Measurements from ENCODE around the gene CHST9.
"Not testable (repeated sequence)": the region's sequence is repeated elsewhere in the genome, so short reads cannot be mapped to it uniquely, and the experiment has no call there.

Gene CHST9

DNA sequence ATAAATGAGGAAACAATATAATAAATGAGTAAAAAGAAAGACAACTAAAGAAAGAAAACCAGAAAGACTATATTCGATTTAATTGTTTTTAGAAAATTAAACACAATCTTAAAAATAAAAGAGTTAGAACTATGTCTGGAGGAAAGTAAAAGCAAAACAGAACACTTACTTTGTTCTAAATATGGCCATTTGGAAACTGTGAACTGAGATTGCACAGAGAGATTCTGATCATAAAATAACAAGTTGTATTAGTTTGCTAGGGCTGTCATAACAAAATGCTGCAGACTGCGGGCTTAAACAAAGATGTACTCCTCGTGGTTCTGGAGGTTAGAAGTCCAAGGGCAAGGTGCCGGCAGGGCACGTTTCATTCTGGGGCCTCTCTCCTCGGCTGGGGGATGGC, 191.5 kb downstream of the CHST9 start:
- DNase-seq = no peak

DNA sequence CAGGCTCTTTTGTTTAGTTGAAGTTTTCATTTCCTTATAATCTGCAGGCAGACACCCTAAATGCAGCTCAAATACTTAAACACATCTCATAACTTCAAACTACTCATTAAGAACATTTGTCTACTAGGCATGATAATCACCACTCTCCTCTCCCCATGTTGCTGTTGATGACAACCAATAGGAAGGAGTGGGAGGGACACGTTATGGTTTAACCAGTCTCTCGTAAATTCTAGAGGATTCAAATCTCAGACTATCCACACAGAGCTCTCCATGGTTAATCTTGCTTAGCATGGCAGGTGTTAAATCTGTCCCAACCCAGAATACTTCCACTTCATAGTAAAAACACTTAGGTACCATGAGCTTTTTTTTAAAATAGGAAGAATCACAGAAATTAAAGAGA, 192.2 kb downstream of the CHST9 start:
- no peak for DNase-seq

DNA sequence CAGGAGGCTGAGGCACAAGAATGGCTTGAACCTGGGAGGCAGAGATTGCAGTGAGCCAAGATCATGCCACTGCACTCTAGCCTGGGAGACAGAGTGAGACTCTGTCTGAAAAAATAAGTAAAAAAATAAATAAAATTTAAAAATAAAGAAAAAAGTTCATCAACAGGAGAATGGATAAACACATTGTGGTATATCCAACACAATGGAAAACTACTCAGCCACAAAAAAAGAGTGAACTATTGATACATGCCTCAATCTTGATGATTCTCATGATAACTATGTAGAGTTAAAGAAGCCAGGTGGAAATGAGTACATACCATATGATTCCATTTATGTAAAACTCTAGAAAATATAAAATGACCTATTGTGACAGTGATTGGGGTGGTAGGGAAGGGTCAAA, 195.3 kb downstream of the CHST9 start:
- no peak for DNase-seq

DNA sequence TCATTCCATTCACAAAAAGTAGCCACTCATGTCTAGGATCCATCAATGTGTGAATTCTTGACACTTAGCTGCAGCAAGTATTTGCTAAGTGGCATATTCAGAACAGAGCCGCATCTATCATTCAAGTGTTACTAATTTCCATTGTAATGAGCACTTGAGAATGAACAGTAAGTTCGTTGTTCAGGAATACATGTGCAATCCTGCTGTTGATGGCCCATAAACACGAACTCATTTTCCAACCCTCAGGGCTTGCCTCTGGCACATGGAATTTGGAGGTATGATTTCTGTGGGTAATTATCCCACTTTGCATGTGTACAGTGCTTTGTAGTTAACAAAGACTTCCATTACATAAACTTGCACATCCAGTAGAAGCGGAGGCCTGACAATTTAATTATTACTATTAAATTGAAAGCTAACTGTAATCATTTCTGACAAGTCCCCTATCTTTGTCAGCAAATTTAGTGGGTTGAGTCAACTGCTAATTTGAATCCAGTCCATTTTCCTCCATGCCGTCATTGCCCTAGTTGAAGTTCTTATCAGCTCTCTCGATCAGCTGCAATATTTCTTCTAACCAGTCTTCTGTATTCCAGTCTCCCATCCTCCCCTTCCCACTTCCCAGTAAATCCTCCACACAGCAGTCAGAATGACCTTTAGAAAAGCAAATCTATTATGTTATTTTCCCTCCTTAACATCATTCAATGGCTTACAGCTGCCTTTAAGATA, 203.6 kb downstream of the CHST9 start:
- no peak for DNase-seq

DNA sequence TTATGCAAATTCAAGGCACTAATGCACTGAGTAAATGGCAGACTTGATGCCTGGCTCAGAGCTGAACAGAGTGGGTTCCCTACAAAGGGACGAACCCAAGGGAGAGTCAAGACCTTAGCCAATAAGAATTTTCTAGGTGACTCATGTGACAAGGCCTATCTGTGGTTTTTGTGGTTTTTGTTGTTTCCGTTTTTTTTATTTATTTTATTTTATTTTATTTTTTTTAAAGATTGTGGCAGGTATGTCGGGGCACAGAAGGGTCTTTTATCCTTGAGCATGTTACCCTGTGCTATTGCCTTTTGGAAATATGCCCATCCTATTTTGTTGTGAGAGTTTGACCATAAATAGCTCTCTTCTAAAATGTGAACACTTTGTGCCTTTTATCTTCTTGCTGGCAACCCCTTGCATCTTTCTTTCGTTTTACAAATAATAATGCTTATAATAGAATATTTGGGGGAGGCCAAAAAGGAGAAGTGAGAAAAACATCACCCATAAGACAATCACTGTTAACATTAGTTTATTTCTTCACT, 206.2 kb downstream of the CHST9 start:
- no peak for DNase-seq

DNA sequence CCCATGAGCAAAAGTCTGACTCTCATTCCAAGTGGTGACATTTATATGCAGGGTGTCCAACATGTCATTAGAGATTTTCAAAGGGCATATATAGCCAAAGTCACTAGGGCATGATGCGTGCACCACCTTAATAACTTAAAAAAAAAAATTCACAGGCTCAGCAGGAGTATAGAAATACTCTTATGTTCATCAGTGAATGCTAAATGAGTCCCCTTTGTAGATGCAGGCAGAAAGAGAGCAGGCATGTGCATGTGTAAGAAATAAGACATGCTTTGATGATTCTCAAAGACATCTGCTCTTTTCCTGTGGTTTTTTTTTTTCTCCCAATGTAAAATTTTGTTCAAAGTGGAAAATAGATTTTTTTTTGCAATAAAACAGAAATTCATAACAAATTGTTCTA, 207.3 kb downstream of the CHST9 start:
- DNase-seq = no peak

DNA sequence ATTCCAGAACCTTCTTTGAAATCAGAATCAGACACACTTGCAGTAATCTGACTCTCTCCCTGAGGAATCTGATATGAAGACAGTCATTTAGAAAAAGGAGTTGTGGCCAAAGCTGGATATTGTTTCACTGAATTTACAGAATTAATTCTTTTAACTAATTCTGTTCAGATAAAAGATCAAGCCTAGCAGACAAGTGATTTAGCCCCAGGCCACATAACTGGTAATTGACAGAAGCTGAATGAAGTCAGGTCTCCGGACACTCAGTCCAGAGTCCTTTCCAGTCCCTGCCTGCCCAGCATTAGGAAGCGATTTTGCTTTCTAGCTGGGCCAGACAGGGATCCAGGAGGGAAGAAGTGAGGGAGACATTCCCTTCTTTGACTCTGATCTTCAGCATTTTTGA, 208.9 kb downstream of the CHST9 start:
- DNase-seq = no peak

DNA sequence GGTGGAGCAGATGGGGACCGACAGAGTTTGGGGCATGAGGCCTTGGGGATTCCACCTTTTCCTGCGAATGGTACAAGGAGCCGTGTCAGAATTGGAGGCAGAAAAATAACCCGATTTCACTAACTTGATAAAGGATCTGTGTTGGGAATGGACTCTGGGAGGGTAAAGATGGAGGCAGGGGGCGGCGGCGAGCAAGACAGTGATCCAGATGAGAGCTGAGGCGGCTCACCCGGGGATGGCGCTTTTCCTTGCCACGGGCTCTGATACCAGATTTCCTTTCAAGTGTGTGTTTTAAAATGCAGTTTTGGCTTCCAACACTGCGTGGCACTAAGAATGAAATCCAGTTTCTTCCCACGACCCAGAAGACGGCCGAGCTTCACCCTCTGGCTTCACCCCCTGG, 212.6 kb downstream of the CHST9 start:
- DNase-seq = not testable (repeated sequence)

DNA sequence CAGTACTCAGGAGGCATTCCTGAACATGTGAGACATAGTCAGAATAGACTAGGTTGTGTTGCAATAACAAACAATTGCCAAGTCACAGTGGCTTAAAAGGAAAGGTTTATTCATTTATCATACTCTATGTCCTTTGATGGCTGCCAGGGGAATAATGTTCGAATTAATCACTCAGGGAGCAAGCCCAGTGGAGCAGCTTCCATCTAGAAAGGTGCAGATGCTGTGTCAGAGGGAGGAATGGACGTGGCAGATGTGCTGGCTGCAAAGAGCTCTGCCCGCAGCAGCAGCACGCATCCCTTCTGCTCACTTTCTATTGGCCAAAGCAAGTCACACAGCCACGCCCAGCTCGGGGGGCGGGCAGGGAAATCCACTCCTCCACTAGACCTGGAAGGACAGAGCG, 213.7 kb downstream of the CHST9 start:
- no peak for DNase-seq

DNA sequence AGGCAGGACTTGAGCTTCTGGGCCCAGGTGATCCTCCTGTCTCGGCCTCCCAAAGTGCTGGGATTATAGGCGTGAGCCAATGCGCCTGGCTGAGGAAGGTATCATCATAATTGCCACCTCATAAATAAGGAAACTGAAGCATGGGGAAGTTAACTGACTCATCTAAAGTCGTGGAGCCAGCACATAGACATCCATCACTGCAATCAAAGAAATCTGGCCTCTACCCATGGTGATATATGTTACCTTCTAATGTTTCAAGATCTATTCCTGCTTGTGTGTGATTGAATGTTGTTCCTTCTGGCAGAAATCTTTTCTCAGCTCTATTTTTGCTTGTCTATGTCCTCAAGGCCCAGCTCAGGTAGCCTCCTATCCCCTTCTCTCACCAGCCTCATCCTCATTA, 214.5 kb downstream of the CHST9 start:
- DNase-seq = no peak

DNA sequence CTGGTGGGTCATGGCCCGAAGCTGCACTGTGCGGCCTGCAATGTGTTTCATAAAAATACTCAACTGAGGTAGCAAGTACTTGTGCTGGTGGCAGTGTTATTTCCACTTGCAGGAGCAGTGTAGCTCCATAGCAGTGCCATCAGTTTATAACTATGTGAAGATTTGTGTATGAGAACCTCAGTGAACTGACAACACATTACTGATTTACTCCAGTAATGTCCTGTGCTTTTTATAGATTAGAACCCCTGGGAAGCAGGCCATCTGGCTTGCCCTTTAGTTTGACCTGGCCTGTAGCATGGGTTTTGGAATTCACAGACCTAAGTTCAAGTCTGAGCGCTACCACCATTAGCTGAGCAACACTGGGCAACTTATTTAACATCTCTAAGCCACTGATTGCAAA, 219.9 kb downstream of the CHST9 start:
- no peak for DNase-seq

DNA sequence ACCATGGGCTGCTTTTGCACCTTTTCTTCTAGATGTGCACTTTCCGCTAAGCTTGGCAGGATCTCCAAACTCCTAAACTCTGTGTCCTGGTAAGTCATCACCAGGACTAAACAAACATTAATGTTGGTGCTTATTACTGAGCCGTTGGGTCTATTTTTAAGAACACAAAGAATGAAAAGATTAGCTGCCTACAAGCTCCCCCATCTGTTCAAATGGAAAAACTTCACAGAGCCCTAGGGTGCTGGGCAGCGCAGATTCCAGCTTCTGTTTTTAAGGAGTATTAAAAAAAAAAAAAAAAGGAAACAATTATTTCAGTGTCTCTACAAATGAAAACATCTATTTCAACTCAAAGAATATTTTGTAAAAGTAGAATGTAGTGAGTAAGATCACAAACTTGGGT, 221.8 kb downstream of the CHST9 start:
- no peak for DNase-seq

DNA sequence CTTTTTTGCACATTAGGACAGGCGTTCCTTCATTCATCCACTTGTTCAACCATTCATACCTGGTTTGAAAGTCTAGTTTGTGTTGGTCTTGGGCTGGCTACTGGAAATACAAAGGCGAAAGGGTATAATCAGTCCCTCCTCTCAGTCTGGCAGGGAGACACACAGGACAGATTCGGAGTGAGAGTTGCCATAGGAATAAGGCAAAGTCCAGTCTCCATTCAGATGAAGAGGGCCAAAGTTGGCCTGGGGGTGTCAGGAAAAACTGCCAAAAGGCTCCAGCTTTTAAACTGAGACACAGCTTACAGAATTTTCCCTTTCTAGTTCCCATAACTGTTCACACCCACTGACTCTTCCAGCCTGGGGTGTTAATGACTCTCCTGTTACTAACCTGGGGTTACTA, 223.3 kb downstream of the CHST9 start:
- DNase-seq = no peak

DNA sequence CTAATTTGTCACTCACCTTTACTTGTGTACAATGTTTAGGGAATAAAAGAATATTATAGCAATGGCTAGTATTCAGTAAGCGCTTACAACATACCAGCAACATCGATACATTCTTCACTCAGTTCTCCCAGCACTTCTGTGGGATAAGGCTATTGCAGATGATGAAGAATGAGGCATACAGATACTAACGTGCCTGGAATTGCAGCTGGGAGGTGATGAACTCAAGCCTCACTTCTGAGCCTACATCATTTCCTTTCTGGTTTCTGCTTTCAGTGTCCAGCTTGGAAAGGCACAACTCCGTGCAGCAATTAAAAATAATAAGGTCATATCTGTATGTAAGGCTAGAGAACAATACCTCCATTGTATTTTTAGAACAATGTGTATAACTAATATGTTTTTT, 224.2 kb downstream of the CHST9 start:
- no peak for DNase-seq

DNA sequence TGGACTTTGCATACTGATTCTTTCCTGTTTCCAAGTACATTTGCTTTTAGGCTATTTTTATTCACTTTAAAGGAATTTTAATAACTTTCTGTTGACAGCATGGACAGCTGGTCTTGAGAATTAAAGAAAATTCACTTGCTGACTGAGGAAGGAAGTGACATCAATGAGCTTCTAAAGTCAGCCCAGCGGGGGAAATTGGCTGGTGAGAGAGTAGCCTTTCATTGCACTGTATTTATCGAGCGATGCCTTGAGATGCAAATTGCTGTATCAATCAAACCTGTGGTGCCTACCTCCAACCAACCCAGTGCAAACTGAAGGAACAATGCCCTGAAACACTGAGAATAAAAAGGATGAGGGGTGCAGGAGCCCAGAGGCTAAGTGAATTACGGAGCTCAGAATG, 228.2 kb downstream of the CHST9 start:
- DNase-seq = no peak

DNA sequence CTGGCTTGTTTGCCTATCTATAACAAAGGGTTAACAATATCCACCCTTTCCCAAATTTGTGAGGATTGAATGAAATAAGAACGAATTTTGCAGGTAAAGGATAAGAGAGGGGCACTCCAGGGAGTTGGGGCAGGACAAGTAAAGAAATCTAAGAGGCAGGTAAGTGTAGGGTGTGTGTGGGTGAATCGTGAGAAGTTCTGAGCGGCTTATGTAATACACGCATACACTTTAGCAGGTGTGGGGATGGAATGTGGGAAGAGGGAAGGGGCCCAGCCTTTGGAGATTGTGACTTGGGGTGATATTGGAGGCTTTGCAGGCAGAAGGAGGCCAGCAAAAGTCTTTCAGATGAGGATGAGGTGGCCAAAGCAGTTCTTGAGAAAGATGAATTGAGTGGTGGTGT, 236.4 kb downstream of the CHST9 start:
- DNase-seq = no peak

DNA sequence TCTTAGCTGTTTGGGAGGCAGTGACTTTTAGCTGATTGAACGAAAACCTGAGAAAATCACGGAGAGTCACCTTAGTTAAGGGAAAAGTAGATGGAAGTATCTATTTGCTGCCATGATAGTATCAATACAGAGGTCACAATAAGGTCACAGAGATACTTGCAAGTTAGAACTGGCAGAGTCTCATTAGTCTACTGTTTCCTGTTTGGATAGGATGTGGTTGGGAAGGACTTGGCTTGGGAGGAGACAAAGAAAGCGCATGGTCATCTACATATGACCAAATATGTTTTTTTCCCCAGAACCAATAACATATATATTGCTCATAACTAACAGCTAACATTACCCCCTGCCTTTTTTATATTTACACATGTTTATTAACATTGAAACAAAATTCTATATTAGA, 241.2 kb downstream of the CHST9 start:
- no peak for DNase-seq

DNA sequence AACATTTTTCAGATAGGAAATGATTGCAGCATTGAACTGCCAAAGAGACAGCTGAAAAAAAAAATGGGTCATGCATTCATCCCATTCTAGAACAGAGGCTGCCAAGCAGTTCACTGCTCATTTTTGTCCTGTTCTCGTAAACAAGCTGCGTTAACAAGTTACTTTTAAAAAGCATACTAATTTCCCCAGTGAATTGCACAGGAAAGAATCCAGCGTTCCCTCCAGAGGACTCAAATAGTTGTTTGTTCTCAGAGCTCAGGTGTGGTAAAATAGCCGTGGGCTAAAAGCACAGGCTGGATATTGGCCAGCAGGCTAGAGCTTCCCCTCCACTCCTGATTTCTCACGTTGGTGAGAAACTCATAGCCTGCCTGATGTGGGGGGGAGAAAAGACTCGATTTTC, 243.5 kb downstream of the CHST9 start:
- DNase-seq = no peak

DNA sequence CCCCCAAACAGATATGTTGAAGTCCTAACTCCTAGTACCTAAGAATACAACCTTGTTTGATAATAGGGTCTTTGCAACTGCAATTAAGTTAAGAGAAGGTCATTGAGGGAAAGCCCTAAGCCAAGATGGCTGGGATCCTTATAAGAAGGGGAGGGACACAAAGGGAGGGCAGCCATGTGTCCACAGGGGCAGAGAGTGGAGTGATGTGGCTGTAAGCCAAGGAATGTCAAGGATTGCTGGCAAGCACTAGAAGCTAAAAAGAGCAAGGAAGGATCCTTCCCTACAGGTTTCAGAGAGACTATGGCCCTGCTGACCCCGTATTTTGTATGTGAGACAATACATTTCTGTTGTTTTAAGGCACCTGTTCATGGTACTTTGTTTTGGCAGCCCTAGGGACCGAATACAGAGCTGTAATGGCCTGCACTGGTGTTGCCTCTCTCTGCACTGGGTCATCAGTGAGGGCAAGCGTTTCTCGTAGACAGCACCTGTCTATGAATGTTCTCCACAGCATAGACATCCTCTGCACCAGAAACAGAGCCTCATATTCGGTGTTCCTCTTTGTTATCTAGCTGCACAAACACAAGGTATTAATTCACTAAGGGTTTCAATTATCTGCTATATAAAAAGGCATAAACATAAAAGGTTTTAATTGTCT, 244.2 kb downstream of the CHST9 start:
- DNase-seq = no peak

DNA sequence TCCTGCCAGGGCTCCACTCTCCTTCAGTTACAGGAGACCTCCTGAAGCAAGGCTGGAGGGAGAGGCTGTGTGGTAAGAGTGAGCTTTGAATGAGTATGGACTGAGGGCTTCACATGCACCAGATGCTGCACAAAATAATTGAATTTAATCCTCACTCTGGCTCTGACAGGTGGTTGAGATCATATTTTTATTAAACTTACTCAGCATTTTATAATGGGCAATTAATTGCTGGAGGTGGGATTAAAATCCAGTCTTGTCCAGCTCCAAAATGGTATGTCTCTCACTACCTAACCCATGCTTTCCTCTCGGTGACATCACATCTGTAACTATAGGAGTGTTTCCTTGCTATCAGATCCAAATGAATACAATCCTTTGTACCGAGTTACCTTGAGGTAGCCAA, 253.4 kb downstream of the CHST9 start:
- DNase-seq = no peak

DNA sequence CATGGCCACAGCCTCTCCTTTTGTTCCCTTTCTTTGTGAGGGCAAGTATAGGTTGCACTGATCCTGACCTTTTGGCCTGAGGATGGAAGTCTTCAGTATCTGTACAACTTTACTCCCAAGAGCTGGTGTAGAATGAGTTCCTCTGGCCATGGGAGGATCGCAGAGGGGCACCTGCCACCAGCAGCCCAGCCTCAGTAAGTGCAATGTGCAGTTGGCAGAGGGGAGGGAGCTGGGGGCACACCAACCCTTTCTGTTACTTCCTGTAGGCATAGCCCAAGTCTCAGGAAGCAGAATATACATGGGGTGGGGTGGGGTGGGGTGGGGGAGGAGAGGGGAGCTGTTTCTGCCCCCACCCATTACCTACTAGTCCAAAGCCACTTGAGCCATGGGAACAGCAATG, 254.5 kb downstream of the CHST9 start:
- DNase-seq = no peak

DNA sequence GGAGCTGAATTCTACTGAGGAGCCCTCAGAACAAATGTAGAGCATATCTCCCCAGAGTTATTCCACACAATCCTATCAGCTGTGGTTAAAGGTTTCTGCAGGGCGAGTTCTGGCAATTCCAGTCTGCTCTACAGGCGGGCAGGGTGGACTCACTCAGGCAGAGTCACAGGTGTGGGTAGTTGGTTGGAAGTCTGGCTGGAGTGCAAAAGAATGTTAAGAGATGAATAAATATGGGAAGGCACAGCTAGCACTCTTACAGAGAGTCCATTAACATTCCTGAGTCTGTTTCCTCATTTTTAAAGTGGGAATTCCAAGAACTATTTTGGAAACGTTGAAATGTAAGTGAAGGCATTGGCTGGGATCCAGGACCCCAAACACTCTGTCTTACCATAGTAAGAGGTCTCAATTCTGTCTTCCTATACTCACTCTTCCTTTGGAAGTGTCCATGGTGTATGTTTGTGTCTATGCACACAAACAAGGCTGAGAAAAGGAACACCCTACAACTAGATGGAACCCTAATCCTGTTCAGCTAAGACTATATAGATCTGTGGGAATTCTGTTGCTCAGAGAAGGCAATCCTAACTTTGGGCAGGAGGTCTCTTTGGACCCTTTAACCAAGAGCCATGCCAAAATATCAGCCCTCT, 256.3 kb downstream of the CHST9 start:
- no peak for DNase-seq

DNA sequence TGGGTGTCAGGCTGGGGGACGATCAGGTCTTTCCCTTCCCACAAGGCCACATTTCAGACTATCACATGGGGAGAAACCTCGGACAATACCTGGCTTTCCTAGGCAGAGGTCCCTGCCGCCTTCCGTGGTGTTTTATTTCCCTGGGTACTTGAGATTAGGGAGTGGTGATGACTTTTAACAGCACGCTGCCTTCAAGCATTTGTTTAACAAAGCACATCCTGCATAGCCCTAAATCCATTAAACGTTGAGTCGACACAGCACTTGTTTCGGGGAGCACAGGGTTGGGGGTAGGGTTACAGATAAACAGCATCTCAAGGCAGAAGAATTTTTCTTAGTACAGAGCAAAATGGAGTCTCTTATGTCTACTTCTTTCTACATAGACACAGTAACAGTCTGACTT, 257.3 kb downstream of the CHST9 start:
- not testable (repeated sequence) for DNase-seq

DNA sequence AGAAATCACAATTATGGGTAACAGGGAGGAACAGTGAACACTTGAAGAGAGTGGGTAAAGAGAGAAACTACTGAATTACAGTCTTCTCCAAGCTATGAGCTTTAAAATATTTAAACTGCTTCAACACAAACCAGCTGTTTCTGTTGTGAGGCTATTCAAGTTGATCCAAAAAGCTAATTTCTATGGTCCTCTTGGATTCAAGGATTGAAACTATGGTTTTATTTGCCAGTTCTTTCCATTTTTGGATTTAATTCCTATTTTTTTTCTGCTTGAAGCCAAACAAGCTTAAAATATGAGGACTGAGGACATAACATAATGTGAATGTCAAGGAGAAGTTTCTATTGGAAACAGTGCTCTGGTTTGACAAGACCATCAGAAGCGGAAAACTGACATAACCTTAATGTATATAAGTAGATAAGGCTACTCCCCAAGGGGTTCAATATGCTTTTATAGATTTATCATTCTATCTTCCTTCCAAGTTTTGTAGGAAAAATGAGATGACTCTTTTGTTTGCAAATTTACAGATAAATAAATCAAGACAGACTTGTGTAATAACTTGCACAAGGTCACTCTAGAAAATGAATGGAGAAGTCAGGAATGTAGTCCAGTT, 258.9 kb downstream of the CHST9 start:
- DNase-seq = no peak

Measured in SHP77 (cell line).